Body of pancreas (tissue), 4 donors: ENCODE results near the gene IL6ST. TPM values are rescaled to one million over a fixed set of nuclear protein-coding genes. Genes with fewer than 3 reads are reported as not detected.

Experiments used
- ATAC-seq: fragments of 150-250 bp; one replicate; pipeline ENCODE4 v1.9.1; 2016
- DNase-seq, 4 donors: peaks; one replicate each; pipeline ENCODE4 v3.0.0-alpha.2; 2019
- H3K27ac ChIP-seq, 4 donors: fragments of 200-600 bp; sonication (generic); 1 replicate in 3 of 4; 2 replicates in 1 of 4; pipeline versions ENCODE4 v1.5.1 to v1.6.1; 2016 to 2019; ENCODE audit warnings: mild to moderate bottlenecking in 1 of 4, mixed read lengths in 1 of 4, moderate library complexity in 1 of 4
- H3K27me3 ChIP-seq, 2 donors: fragments of 200-600 bp; sonication (generic); one replicate each; pipeline ENCODE4 v1.6.0; 2016; ENCODE audit warnings: mild to moderate bottlenecking in 1 of 2
- H3K36me3 ChIP-seq, 2 donors: fragments of 200-600 bp; sonication (generic); replicated peaks in 1 of 2; 2 replicates each; pipeline ENCODE4 v1.5.1; 2016; ENCODE audit warnings: low read depth in 2 of 2; ENCODE audit not compliant: insufficient read depth in 1 of 2
- H3K4me1 ChIP-seq: fragments of 200-600 bp; sonication (generic); one replicate; pipeline ENCODE4 v1.6.0; 2016
- H3K4me3 ChIP-seq, 2 donors: fragments of 200-600 bp; sonication (generic); 1 replicate in 1 of 2; 2 replicates in 1 of 2; pipeline ENCODE4 v1.5.1; 2016 to 2019
- H3K9me3 ChIP-seq, 3 donors: fragments of 200-600 bp; sonication (generic); 1 replicate in 2 of 3; 2 replicates in 1 of 3; pipeline ENCODE4 v1.5.1; 2016
- CTCF ChIP-seq, 7 experiments: fragments of 450-650 bp in 4 of 7; fragments of 200-600 bp in 3 of 7; sonication (generic) in 3 of 7; IDR thresholded peaks; one replicate each; pipeline ENCODE4 v1.5.1; 2016 to 2019; ENCODE audit warnings: antibody characterized with exemption in 7 of 7
- POLR2A ChIP-seq, 3 donors: fragments of 450-650 bp; IDR thresholded peaks; one replicate each; pipeline ENCODE4 v1.6.1; 2016; ENCODE audit warnings: antibody characterized with exemption in 3 of 3, mild to moderate bottlenecking in 2 of 3
- WGBS, 2 donors: methylation state at CpG; one replicate each; pipeline ENCODE4 v1.1.5; 2017; 5-methylcytosine and 5-hydroxymethylcytosine counted together
- intact Hi-C: fragments of 100-400 bp; cut with DNase I; formaldehyde crosslinking; loops from one replicate; pipeline ENCODE4 v1.15.1; 2023
- total RNA-seq, 2 donors: library from RNA; depleted of rRNA; stranded (reverse); fragments of >200 nt; gene quantifications; one replicate each; pipeline ENCODE4 v1.1.0, GENCODE V29; 2016

IL6ST gene
- total RNA-seq, 2 donors from 2014 or later, result 48.1 to 82.5 TPM

- H3K4me1 ChIP-seq, result no peaks in the 10 kb centered on the region
- no peak overlapping the region for H3K27ac ChIP-seq
- no peak for TF ChIP-seq POLR2A (IDR thresholded peaks at IDR 0.05)
- TF ChIP-seq CTCF (IDR thresholded peaks at IDR 0.05), result no peak
- H3K27me3 ChIP-seq, result no peaks in the 10 kb centered on the region
- ATAC-seq (no peak), DNase-seq (no peak)
- intact Hi-C loops, result no loop called here
- H3K4me3 ChIP-seq, result no peak overlapping the region
- no peaks in the 10 kb centered on the region for H3K36me3 ChIP-seq
- H3K9me3 ChIP-seq, result no peaks in the 10 kb centered on the region
Measured at GRCh38 chr5:55900776-55901175, 94.0 kb downstream of the IL6ST start.

GRCh38 chr5:55900068-55900467 lies 94.7 kb downstream of the IL6ST start:
- 81 to 83% methylated on average over 1 of the region's 1 CpG for WGBS, 2 donors
- no peaks in the 10 kb centered on the region for H3K4me1 ChIP-seq
- no peak overlapping the region for H3K27ac ChIP-seq
- TF ChIP-seq CTCF (IDR thresholded peaks at IDR 0.05) (no peak), POLR2A (IDR thresholded peaks at IDR 0.05) (no peak)
- H3K9me3 ChIP-seq, result no peaks in the 10 kb centered on the region
- ATAC-seq, result no peak
- no peaks in the 10 kb centered on the region for H3K36me3 ChIP-seq
- no peak for DNase-seq
- intact Hi-C loops, result no loop called here
- H3K27me3 ChIP-seq, result no peaks in the 10 kb centered on the region
- H3K4me3 ChIP-seq, result no peak overlapping the region

GRCh38 chr5:55899344-55899743 lies 95.4 kb downstream of the IL6ST start:
- no peak overlapping the region for H3K27ac ChIP-seq
- no peak for ATAC-seq
- no peaks in the 10 kb centered on the region for H3K4me1 ChIP-seq
- H3K4me3 ChIP-seq, result no peak overlapping the region
- no peaks in the 10 kb centered on the region for H3K9me3 ChIP-seq
- WGBS, 2 donors, result 91% methylated on average over 6 of the region's 6 CpGs
- DNase-seq, result no peak
- TF ChIP-seq CTCF (IDR thresholded peaks at IDR 0.05), result no peak
- TF ChIP-seq POLR2A (IDR thresholded peaks at IDR 0.05), result no peak
- no peaks in the 10 kb centered on the region for H3K36me3 ChIP-seq
- H3K27me3 ChIP-seq, result no peaks in the 10 kb centered on the region
- intact Hi-C loops, result no loop called here

- no peak for TF ChIP-seq POLR2A (IDR thresholded peaks at IDR 0.05)
- no peak for TF ChIP-seq CTCF (IDR thresholded peaks at IDR 0.05)
- Histone ChIP-seq H3K4me3 (no peak overlapping the region), H3K27me3 (no peaks in the 10 kb centered on the region), H3K4me1 (no peaks in the 10 kb centered on the region), H3K36me3 (no peaks in the 10 kb centered on the region), H3K9me3 (no peaks in the 10 kb centered on the region), H3K27ac (no peak overlapping the region)
- intact Hi-C loops, result no loop called here
- peak in 3 of 4 donors; percentile 24 to 32 (median 29) for DNase-seq
- ATAC-seq, result peak; percentile 35
- 82 to 94% methylated on average over 13 to 14 of the region's 14 CpGs for WGBS, 2 donors
Measured at GRCh38 chr5:55897905-55898304, 96.9 kb downstream of the IL6ST start.

GRCh38 chr5:55897206-55897894 lies 97.4 kb downstream of the IL6ST start:
- Histone ChIP-seq H3K4me1 (no peaks in the 10 kb centered on the region), H3K36me3 (no peaks in the 10 kb centered on the region), H3K4me3 (no peak overlapping the region), H3K27me3 (no peaks in the 10 kb centered on the region), H3K27ac (no peak overlapping the region), H3K9me3 (no peaks in the 10 kb centered on the region)
- WGBS, 2 donors, result 83% methylated on average over 8 of the region's 8 CpGs
- no peak for ATAC-seq
- no peak for TF ChIP-seq CTCF (IDR thresholded peaks at IDR 0.05)
- TF ChIP-seq POLR2A (IDR thresholded peaks at IDR 0.05), result no peak
- no peak for DNase-seq
- intact Hi-C loops, result no loop called here
